ENCODE measurements around the gene MTCL3.

The MTCL3 gene

DNA sequence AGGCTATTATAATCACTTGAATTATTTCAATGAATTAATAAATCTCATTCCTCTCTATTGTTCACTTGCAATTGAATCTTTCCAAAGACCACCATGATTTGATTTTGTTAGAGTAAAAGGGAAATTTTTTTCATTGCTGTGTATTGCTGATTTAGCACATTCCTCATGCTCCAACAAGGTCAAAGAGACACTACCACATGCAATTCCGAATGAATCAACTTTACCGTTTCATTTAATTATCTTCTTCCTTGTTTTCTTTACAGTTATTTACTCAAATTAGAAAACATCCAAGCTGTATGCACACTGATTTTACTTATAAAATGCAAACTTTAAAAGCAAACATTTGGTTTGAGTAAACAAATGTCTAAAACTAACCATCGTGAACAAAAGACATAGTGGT, 60.9 kb downstream of the MTCL3 start:
- Histone ChIP-seq H3K27me3 (ENCODE audit: control insufficient read depth in 1 of 2, insufficient read depth in 2 of 2, low read length in 2 of 2) (no peaks in the 10 kb centered on the region), H3K9ac (ENCODE audit: low read length in 2 of 2) (peak overlapping the region; percentile 42 to 81), H3K36me3 (ENCODE audit: control insufficient read depth in 2 of 2, insufficient read depth in 2 of 2, low read length in 2 of 2) (no peaks in the 10 kb centered on the region), H3K27ac (ENCODE audit: low read length) (no peak overlapping the region), H3K4me3 (ENCODE audit: low read length in 2 of 2) (peak overlapping the region; percentile 61 to 85), H3K4me1 (ENCODE audit: control insufficient read depth, insufficient read depth, low read length) (peaks cover 3% of the 10 kb centered on the region), H3K9me3 (ENCODE audit: control insufficient read depth in 2 of 2, low read length in 2 of 2) (no peaks in the 10 kb centered on the region)

GRCh38 chr6:127457456-127458064, 61.6 kb downstream of the MTCL3 start:
- peak overlapping the region; percentile 61 to 85 for H3K4me3 ChIP-seq (ENCODE audit: low read length in 2 of 2)
- peaks cover 3% of the 10 kb centered on the region for H3K4me1 ChIP-seq (ENCODE audit: control insufficient read depth, insufficient read depth, low read length)
- H3K27me3 ChIP-seq (ENCODE audit: control insufficient read depth in 1 of 2, insufficient read depth in 2 of 2, low read length in 2 of 2), result no peaks in the 10 kb centered on the region
- H3K9me3 ChIP-seq (ENCODE audit: control insufficient read depth in 2 of 2, low read length in 2 of 2), result no peaks in the 10 kb centered on the region
- peak overlapping the region; percentile 50 for H3K27ac ChIP-seq (ENCODE audit: low read length)
- H3K36me3 ChIP-seq (ENCODE audit: control insufficient read depth in 2 of 2, insufficient read depth in 2 of 2, low read length in 2 of 2), result no peaks in the 10 kb centered on the region
- H3K9ac ChIP-seq (ENCODE audit: low read length in 2 of 2), result peak overlapping the region; percentile 42 to 43

DNA sequence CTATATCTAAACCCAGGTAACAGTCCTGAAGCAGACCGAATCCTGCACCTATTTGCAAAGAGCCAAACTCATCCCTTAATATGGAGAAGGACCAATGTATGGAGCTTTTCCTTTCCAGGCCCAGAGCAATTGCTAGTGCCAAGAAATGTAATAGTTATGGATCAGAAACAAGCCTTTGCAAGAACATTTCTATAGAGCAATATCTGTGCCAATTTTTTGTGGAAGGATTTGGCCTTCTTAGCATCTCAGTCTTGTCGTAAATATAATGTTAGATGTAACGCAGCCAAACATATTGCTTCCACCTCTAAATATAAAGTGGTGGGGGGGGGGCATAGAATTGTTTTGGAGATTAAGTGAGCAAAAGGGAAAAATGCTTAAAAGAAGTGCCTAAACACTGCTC, 62.7 kb downstream of the MTCL3 start:
- H3K27ac ChIP-seq (ENCODE audit: low read length), result peak overlapping the region; percentile 12
- H3K4me3 ChIP-seq (ENCODE audit: low read length in 2 of 2), result peak overlapping the region; percentile 61 to 85

GRCh38 chr6:127453845-127454619, 65.1 kb downstream of the MTCL3 start:
- H3K27ac ChIP-seq (ENCODE audit: low read length), result no peak overlapping the region
- peak overlapping the region; percentile 2 to 47 for H3K4me3 ChIP-seq (ENCODE audit: low read length in 2 of 2)
- H3K36me3 ChIP-seq (ENCODE audit: control insufficient read depth in 2 of 2, insufficient read depth in 2 of 2, low read length in 2 of 2), result peaks cover 0 to 4% of the 10 kb centered on the region in 2 donors
- H3K9me3 ChIP-seq (ENCODE audit: control insufficient read depth in 2 of 2, low read length in 2 of 2), result no peaks in the 10 kb centered on the region
- H3K4me1 ChIP-seq (ENCODE audit: control insufficient read depth, insufficient read depth, low read length), result no peaks in the 10 kb centered on the region
- no peaks in the 10 kb centered on the region for H3K27me3 ChIP-seq (ENCODE audit: control insufficient read depth in 1 of 2, insufficient read depth in 2 of 2, low read length in 2 of 2)
- no peak overlapping the region for H3K9ac ChIP-seq (ENCODE audit: low read length in 2 of 2)

More for the DNA sequence above, 62.7 kb downstream of the MTCL3 start:
- no peaks in the 10 kb centered on the region for H3K9me3 ChIP-seq (ENCODE audit: control insufficient read depth in 2 of 2, low read length in 2 of 2)
- no peaks in the 10 kb centered on the region for H3K36me3 ChIP-seq (ENCODE audit: control insufficient read depth in 2 of 2, insufficient read depth in 2 of 2, low read length in 2 of 2)
- H3K4me1 ChIP-seq (ENCODE audit: control insufficient read depth, insufficient read depth, low read length), result peaks cover 3% of the 10 kb centered on the region
- no peaks in the 10 kb centered on the region for H3K27me3 ChIP-seq (ENCODE audit: control insufficient read depth in 1 of 2, insufficient read depth in 2 of 2, low read length in 2 of 2)
- H3K9ac ChIP-seq (ENCODE audit: low read length in 2 of 2), result peak overlapping the region in 1 of 2 donors; percentile 41

DNA sequence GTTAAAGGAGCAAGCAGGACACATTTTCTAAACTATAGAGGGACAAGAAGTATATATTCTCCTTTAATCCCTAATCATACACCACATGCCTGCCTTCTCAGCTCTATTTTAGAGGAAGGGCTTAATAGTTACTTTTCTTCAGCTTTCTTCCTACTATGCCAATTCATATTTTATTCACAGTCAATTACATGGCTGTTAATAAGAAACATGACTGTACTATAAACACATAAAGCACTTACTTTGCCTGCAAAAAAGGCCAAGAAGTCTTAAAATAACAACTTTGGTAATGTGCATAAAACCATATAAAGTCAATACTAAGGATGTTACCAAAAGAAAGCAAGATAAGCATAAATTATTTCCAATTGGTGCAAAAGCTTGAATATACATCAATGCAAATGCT, 66.3 kb downstream of the MTCL3 start:
- no peaks in the 10 kb centered on the region for H3K4me1 ChIP-seq (ENCODE audit: control insufficient read depth, insufficient read depth, low read length)
- peak overlapping the region; percentile 36 to 60 for H3K4me3 ChIP-seq (ENCODE audit: low read length in 2 of 2)
- H3K9me3 ChIP-seq (ENCODE audit: control insufficient read depth in 2 of 2, low read length in 2 of 2), result no peaks in the 10 kb centered on the region
- H3K27ac ChIP-seq (ENCODE audit: low read length), result no peak overlapping the region
- peak overlapping the region in 1 of 2 donors; percentile 13 for H3K9ac ChIP-seq (ENCODE audit: low read length in 2 of 2)
- H3K36me3 ChIP-seq (ENCODE audit: control insufficient read depth in 2 of 2, insufficient read depth in 2 of 2, low read length in 2 of 2), result peaks cover 0 to 4% of the 10 kb centered on the region in 2 donors
- no peaks in the 10 kb centered on the region for H3K27me3 ChIP-seq (ENCODE audit: control insufficient read depth in 1 of 2, insufficient read depth in 2 of 2, low read length in 2 of 2)

GRCh38 chr6:127451388-127451787, 67.7 kb downstream of the MTCL3 start:
- H3K9ac ChIP-seq (ENCODE audit: low read length in 2 of 2), result no peak overlapping the region
- no peaks in the 10 kb centered on the region for H3K9me3 ChIP-seq (ENCODE audit: control insufficient read depth in 2 of 2, low read length in 2 of 2)
- peaks cover 11 to 12% of the 10 kb centered on the region in 2 donors for H3K36me3 ChIP-seq (ENCODE audit: control insufficient read depth in 2 of 2, insufficient read depth in 2 of 2, low read length in 2 of 2)
- H3K4me3 ChIP-seq (ENCODE audit: low read length in 2 of 2), result no peak overlapping the region
- no peak overlapping the region for H3K27ac ChIP-seq (ENCODE audit: low read length)
- H3K27me3 ChIP-seq (ENCODE audit: control insufficient read depth in 1 of 2, insufficient read depth in 2 of 2, low read length in 2 of 2), result no peaks in the 10 kb centered on the region
- no peaks in the 10 kb centered on the region for H3K4me1 ChIP-seq (ENCODE audit: control insufficient read depth, insufficient read depth, low read length)

DNA sequence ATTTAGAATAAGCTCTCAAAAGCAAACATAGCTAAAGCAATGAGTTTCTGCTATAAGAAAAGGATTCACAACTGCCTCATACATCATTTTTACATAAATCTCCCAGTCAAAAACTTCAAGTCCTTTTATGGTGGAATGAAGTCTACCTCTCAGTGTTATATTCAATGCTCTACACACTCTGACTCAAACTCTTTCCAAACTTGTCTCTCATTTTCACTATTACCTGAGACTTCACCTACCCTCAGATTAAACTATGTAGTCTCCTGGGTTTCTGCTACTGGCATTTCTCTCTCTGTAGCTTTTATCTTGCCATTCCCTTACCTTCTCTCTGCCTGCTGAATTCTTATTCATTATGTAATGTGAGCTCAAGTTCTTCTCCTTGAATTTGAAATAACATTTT, 71.4 kb downstream of the MTCL3 start:
- H3K9ac ChIP-seq (ENCODE audit: low read length in 2 of 2), result no peak overlapping the region
- H3K27me3 ChIP-seq (ENCODE audit: control insufficient read depth in 1 of 2, insufficient read depth in 2 of 2, low read length in 2 of 2), result no peaks in the 10 kb centered on the region
- H3K4me3 ChIP-seq (ENCODE audit: low read length in 2 of 2), result no peak overlapping the region
- no peaks in the 10 kb centered on the region for H3K9me3 ChIP-seq (ENCODE audit: control insufficient read depth in 2 of 2, low read length in 2 of 2)
- H3K36me3 ChIP-seq (ENCODE audit: control insufficient read depth in 2 of 2, insufficient read depth in 2 of 2, low read length in 2 of 2), result peaks cover 13 to 24% of the 10 kb centered on the region in 2 donors
- H3K4me1 ChIP-seq (ENCODE audit: control insufficient read depth, insufficient read depth, low read length), result no peaks in the 10 kb centered on the region
- H3K27ac ChIP-seq (ENCODE audit: low read length), result no peak overlapping the region

GRCh38 chr6:127446356-127446755, 72.8 kb downstream of the MTCL3 start:
- no peaks in the 10 kb centered on the region for H3K9me3 ChIP-seq (ENCODE audit: control insufficient read depth in 2 of 2, low read length in 2 of 2)
- H3K27ac ChIP-seq (ENCODE audit: low read length), result no peak overlapping the region
- H3K4me1 ChIP-seq (ENCODE audit: control insufficient read depth, insufficient read depth, low read length), result no peaks in the 10 kb centered on the region
- no peak overlapping the region for H3K4me3 ChIP-seq (ENCODE audit: low read length in 2 of 2)
- no peak overlapping the region for H3K9ac ChIP-seq (ENCODE audit: low read length in 2 of 2)
- peaks cover 13 to 32% of the 10 kb centered on the region in 2 donors for H3K36me3 ChIP-seq (ENCODE audit: control insufficient read depth in 2 of 2, insufficient read depth in 2 of 2, low read length in 2 of 2)
- H3K27me3 ChIP-seq (ENCODE audit: control insufficient read depth in 1 of 2, insufficient read depth in 2 of 2, low read length in 2 of 2), result no peaks in the 10 kb centered on the region

- Histone ChIP-seq H3K36me3 (ENCODE audit: control insufficient read depth in 2 of 2, insufficient read depth in 2 of 2, low read length in 2 of 2) (peaks cover 5 to 26% of the 10 kb centered on the region in 2 donors), H3K4me3 (ENCODE audit: low read length in 2 of 2) (no peak overlapping the region), H3K9ac (ENCODE audit: low read length in 2 of 2) (no peak overlapping the region), H3K9me3 (ENCODE audit: control insufficient read depth in 2 of 2, low read length in 2 of 2) (no peaks in the 10 kb centered on the region), H3K4me1 (ENCODE audit: control insufficient read depth, insufficient read depth, low read length) (no peaks in the 10 kb centered on the region), H3K27me3 (ENCODE audit: control insufficient read depth in 1 of 2, insufficient read depth in 2 of 2, low read length in 2 of 2) (no peaks in the 10 kb centered on the region), H3K27ac (ENCODE audit: low read length) (no peak overlapping the region)
Measured at GRCh38 chr6:127441881-127442280, 77.3 kb downstream of the MTCL3 start.

GRCh38 chr6:127439718-127440117, 79.4 kb downstream of the MTCL3 start:
- H3K9me3 ChIP-seq (ENCODE audit: control insufficient read depth in 2 of 2, low read length in 2 of 2), result no peaks in the 10 kb centered on the region
- H3K4me1 ChIP-seq (ENCODE audit: control insufficient read depth, insufficient read depth, low read length), result no peaks in the 10 kb centered on the region
- H3K27me3 ChIP-seq (ENCODE audit: control insufficient read depth in 1 of 2, insufficient read depth in 2 of 2, low read length in 2 of 2), result no peaks in the 10 kb centered on the region
- peaks cover 0 to 12% of the 10 kb centered on the region in 2 donors for H3K36me3 ChIP-seq (ENCODE audit: control insufficient read depth in 2 of 2, insufficient read depth in 2 of 2, low read length in 2 of 2)
- H3K4me3 ChIP-seq (ENCODE audit: low read length in 2 of 2), result no peak overlapping the region
- no peak overlapping the region for H3K9ac ChIP-seq (ENCODE audit: low read length in 2 of 2)
- no peak overlapping the region for H3K27ac ChIP-seq (ENCODE audit: low read length)

GRCh38 chr6:127436578-127437110, 82.5 kb downstream of the MTCL3 start:
- H3K4me1 ChIP-seq (ENCODE audit: control insufficient read depth, insufficient read depth, low read length), result no peaks in the 10 kb centered on the region
- H3K4me3 ChIP-seq (ENCODE audit: low read length in 2 of 2), result no peak overlapping the region
- no peaks in the 10 kb centered on the region for H3K27me3 ChIP-seq (ENCODE audit: control insufficient read depth in 1 of 2, insufficient read depth in 2 of 2, low read length in 2 of 2)
- H3K36me3 ChIP-seq (ENCODE audit: control insufficient read depth in 2 of 2, insufficient read depth in 2 of 2, low read length in 2 of 2), result no peaks in the 10 kb centered on the region
- H3K27ac ChIP-seq (ENCODE audit: low read length), result no peak overlapping the region
- no peaks in the 10 kb centered on the region for H3K9me3 ChIP-seq (ENCODE audit: control insufficient read depth in 2 of 2, low read length in 2 of 2)
- no peak overlapping the region for H3K9ac ChIP-seq (ENCODE audit: low read length in 2 of 2)

Measured in stomach smooth muscle (tissue), 2 donors.